Upper lobe of left lung (tissue), 4 donors: ENCODE results near the gene FYN.

Source experiments
- CTCF ChIP-seq, 6 experiments: fragments of 450-650 bp in 4 of 6; fragments of 200-600 bp in 2 of 6; sonication (generic) in 2 of 6; IDR thresholded peaks; one replicate each; pipeline ENCODE4 v1.5.1; 2016 to 2019; ENCODE audit warnings: antibody characterized with exemption in 6 of 6
- EP300 ChIP-seq, 4 donors: sonication (generic); formaldehyde crosslinking; IDR thresholded peaks; one replicate each; pipeline ENCODE4 v1.5.1; 2017; ENCODE audit warnings: antibody characterized with exemption in 4 of 4, control low read depth in 2 of 4
- POLR2A ChIP-seq, 4 donors: fragments of 450-650 bp; IDR thresholded peaks; one replicate each; pipeline ENCODE4 v1.5.1; 2016 to 2017; ENCODE audit warnings: antibody characterized with exemption in 4 of 4, mild to moderate bottlenecking in 2 of 4
- POLR2AphosphoS5 ChIP-seq, 2 donors: sonication (generic); formaldehyde crosslinking; IDR thresholded peaks; one replicate each; pipeline ENCODE4 v1.5.1; 2017; ENCODE audit warnings: antibody characterized with exemption in 2 of 2

- TF ChIP-seq CTCF (IDR thresholded peaks at IDR 0.05) = no peak
- no peak for TF ChIP-seq POLR2A (IDR thresholded peaks at IDR 0.05)
- no peak for TF ChIP-seq POLR2AphosphoS5 (IDR thresholded peaks at IDR 0.05)
- no peak for TF ChIP-seq EP300 (IDR thresholded peaks at IDR 0.05)
Observed at GRCh38 chr6:111686932-111687266, 186.4 kb downstream of the FYN start.
